ENCODE results near the gene RALGAPA2.

Gene RALGAPA2

DNA sequence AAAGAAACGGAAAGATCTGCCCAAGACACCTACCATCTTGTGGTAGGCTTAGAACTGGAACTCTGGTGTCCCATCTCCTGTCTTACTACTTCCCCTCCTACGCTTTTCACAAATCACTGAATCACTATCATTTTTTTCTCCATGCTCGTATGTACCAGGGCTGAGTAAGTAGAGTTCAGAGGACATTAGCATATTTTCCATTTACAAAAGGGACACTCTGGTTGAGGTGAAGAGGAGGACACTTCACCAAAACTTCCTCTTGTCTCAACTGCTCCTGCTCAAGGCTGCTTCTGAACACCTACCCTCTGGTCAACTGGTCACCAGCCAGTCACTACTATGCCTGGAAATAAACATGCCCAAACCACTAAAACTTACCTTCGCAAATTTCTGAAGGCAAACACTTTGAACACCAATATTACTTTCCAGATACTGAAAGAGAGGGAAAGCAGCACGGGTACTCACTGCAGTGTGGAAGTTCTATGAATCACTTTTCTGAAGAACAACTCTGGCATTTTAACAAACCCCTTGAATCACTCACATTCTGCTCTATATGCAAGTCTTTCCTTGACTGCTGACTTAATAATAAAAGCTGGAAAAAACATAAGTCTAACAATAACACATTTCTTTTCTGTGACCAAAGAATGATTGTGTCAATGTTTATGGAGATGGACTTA is 221.2 kb downstream of the RALGAPA2 start:
- H3K36me3 ChIP-seq (ENCODE audit: control insufficient read depth, insufficient read depth, low read length): no peaks in the 10 kb centered on the region
- no peak for DNase-seq (ENCODE audit: low read depth, low spot score)
- no peaks in the 10 kb centered on the region for H3K27me3 ChIP-seq (ENCODE audit: control insufficient read depth, insufficient read depth, low read length)
- no CpG with 5 or more reads among the region's 5 CpGs for WGBS (ENCODE audit: insufficient coverage, insufficient read length)
- no peaks in the 10 kb centered on the region for H3K9me3 ChIP-seq (ENCODE audit: control insufficient read depth, insufficient read depth, low read length)
- H3K27ac ChIP-seq (ENCODE audit: low read length): no peak overlapping the region
- H3K4me1 ChIP-seq (ENCODE audit: control insufficient read depth, insufficient read depth, low read length): peaks cover 5% of the 10 kb centered on the region; the same call in 1 of the 2 replicates
- no peak overlapping the region for H3K4me3 ChIP-seq (ENCODE audit: low read length)

DNA sequence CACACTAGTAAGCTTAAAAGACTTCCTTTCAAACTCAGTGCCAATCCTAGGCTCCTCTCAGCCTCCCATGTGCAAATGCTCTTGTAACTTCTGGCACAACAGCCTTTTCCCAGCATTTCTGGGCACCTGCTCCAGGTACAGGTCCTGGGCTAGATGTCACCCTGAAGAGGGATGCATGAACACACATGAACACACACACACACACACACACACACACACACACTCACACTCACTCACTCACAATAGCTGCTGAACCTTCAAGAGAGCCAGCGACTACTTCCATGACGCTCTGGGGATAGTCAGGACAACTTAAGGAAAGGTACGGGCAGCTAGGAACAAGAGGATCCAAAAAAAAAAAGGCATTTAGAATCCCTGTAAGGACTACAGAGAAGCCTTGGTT is 221.8 kb downstream of the RALGAPA2 start:
- Histone ChIP-seq H3K27me3 (ENCODE audit: control insufficient read depth, insufficient read depth, low read length) (no peaks in the 10 kb centered on the region), H3K4me3 (ENCODE audit: low read length) (no peak overlapping the region), H3K36me3 (ENCODE audit: control insufficient read depth, insufficient read depth, low read length) (no peaks in the 10 kb centered on the region), H3K27ac (ENCODE audit: low read length) (no peak overlapping the region), H3K4me1 (ENCODE audit: control insufficient read depth, insufficient read depth, low read length) (peaks cover 5% of the 10 kb centered on the region; the same call in 1 of the 2 replicates), H3K9me3 (ENCODE audit: control insufficient read depth, insufficient read depth, low read length) (no peaks in the 10 kb centered on the region)
- WGBS (ENCODE audit: insufficient coverage, insufficient read length): no CpG with 5 or more reads among the region's 3 CpGs
- DNase-seq (ENCODE audit: low read depth, low spot score): no peak

DNA sequence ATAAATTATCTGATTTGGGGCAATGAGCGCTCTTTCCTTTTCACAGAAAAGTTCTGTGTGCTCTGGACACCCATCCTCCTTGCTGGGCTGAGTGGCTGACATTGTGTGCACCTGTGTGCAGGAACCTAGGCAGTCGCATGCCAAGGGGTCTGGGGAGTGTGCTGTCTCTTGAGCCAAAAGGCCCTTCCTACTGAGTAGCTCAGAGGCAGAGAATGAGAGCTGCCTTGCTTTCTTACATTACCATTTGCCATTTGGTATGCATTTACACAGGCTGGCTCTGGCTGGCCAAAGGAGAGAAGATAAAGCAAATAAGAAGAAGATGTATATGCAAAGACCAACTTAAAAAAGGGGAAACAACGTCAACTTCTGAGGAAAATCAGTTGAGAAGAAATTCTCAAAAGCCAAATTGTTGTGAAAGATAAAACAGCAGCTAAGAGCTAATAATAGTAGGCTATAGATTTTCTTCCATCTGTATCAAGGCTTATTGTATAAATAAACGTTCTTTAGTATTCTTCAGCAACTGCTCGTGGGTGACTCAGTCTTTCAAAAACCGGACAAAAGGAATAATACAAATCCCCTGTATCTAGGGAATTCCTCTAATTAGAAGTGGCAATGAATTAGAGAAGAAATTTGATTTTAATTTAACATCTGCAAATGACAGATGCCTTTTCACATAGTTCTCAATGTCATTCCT is 222.6 kb downstream of the RALGAPA2 start:
- peaks cover 5% of the 10 kb centered on the region; the same call in 1 of the 2 replicates for H3K4me1 ChIP-seq (ENCODE audit: control insufficient read depth, insufficient read depth, low read length)
- no peak overlapping the region for H3K4me3 ChIP-seq (ENCODE audit: low read length)
- no peak for DNase-seq (ENCODE audit: low read depth, low spot score)
- H3K36me3 ChIP-seq (ENCODE audit: control insufficient read depth, insufficient read depth, low read length): no peaks in the 10 kb centered on the region
- no peak overlapping the region for H3K27ac ChIP-seq (ENCODE audit: low read length)
- no peaks in the 10 kb centered on the region for H3K27me3 ChIP-seq (ENCODE audit: control insufficient read depth, insufficient read depth, low read length)
- no peaks in the 10 kb centered on the region for H3K9me3 ChIP-seq (ENCODE audit: control insufficient read depth, insufficient read depth, low read length)
- WGBS (ENCODE audit: insufficient coverage, insufficient read length): no CpG with 5 or more reads among the region's 6 CpGs

DNA sequence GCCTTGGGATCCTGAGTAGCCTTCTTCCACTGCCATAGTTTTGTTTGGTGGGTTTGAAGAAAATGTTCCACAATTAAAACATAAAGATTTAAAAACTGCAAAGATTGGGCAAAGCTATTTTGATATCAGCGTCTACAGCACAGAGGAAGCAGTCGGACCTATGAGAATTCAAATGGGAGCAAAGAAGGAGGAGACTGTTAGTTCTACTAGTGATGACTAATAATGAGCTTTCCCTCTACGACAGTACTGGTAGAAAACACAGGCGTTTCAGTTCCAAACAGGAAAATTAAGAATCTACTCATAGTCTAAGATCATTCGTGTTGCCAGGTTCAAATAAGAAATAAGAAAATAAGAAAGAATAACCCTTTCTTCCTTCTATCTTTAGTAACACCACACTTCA is 223.4 kb downstream of the RALGAPA2 start:
- Histone ChIP-seq H3K36me3 (ENCODE audit: control insufficient read depth, insufficient read depth, low read length) (no peaks in the 10 kb centered on the region), H3K27ac (ENCODE audit: low read length) (no peak overlapping the region), H3K9me3 (ENCODE audit: control insufficient read depth, insufficient read depth, low read length) (no peaks in the 10 kb centered on the region), H3K27me3 (ENCODE audit: control insufficient read depth, insufficient read depth, low read length) (no peaks in the 10 kb centered on the region), H3K4me3 (ENCODE audit: low read length) (no peak overlapping the region), H3K4me1 (ENCODE audit: control insufficient read depth, insufficient read depth, low read length) (peaks cover 3% of the 10 kb centered on the region; the same call in 1 of the 2 replicates)
- DNase-seq (ENCODE audit: low read depth, low spot score): no peak
- no CpG with 5 or more reads among the region's 5 CpGs for WGBS (ENCODE audit: insufficient coverage, insufficient read length)

DNA sequence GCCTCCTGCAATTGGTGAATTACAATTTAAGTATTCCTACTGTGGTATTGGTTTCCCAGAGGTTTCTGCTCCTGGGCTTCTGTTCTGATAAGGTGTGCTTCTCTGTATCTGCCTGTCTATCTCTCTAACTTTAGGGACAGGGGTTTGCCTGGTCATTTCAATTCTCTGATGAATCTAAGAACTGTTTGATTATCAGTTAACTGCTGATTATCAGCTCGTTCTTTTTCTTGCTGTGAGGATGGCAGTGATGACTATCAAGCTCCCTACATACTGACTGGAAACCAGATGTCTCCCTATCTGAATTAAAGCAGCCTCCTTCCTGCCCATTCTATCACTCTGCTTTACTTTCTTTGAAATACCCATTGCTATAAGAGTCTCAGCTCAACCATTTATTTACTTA is 224.1 kb downstream of the RALGAPA2 start:
- H3K36me3 ChIP-seq (ENCODE audit: control insufficient read depth, insufficient read depth, low read length): no peaks in the 10 kb centered on the region
- H3K27ac ChIP-seq (ENCODE audit: low read length): no peak overlapping the region
- no CpG with 5 or more reads among the region's 1 CpG for WGBS (ENCODE audit: insufficient coverage, insufficient read length)
- no peak overlapping the region for H3K4me3 ChIP-seq (ENCODE audit: low read length)
- peaks cover 3% of the 10 kb centered on the region; the same call in 1 of the 2 replicates for H3K4me1 ChIP-seq (ENCODE audit: control insufficient read depth, insufficient read depth, low read length)
- no peaks in the 10 kb centered on the region for H3K27me3 ChIP-seq (ENCODE audit: control insufficient read depth, insufficient read depth, low read length)
- DNase-seq (ENCODE audit: low read depth, low spot score): no peak
- H3K9me3 ChIP-seq (ENCODE audit: control insufficient read depth, insufficient read depth, low read length): no peaks in the 10 kb centered on the region

DNA sequence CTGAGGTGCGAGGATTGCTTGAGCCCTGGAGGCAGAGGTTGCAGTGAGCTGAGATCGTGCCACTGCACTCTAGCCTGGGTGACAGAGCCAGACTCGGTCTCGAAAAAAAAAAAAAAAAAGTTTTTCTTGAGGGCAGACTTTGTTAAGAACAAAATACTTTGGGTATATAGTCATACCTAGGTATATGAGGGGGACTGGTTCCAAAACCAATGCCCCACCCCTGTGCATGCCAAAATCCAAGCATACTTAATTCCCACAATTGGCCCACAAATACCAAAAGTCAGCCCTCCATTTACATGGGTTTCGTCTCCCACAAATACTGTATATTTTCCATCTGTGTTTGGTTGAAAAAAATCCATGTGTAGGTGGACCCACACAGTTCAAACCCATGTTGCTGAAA is 224.6 kb downstream of the RALGAPA2 start:
- Histone ChIP-seq H3K4me1 (ENCODE audit: control insufficient read depth, insufficient read depth, low read length) (peaks cover 3% of the 10 kb centered on the region; the same call in 1 of the 2 replicates), H3K27ac (ENCODE audit: low read length) (no peak overlapping the region), H3K4me3 (ENCODE audit: low read length) (no peak overlapping the region), H3K36me3 (ENCODE audit: control insufficient read depth, insufficient read depth, low read length) (no peaks in the 10 kb centered on the region), H3K9me3 (ENCODE audit: control insufficient read depth, insufficient read depth, low read length) (no peaks in the 10 kb centered on the region), H3K27me3 (ENCODE audit: control insufficient read depth, insufficient read depth, low read length) (no peaks in the 10 kb centered on the region)
- no peak for DNase-seq (ENCODE audit: low read depth, low spot score)
- WGBS (ENCODE audit: insufficient coverage, insufficient read length): no CpG with 5 or more reads among the region's 5 CpGs

DNA sequence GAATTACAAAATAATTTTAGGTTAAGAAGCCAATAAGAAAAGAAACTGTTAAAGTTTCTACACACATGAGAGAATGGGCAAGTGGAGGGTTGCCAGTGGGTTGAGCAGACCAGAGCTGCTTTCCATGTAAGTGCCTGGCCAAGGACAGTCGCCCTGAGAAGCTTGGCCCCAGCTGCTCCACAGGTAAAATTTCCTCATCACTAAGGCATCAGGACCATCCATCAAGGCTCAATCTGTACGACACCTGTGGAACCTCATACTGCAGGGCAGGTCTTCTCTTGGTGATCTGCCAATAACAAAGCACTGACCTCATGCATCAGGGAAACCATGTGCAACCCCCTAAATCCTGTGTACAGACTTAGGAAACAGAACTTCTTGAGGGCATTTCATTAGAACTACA is 229.1 kb downstream of the RALGAPA2 start:
- no peaks in the 10 kb centered on the region for H3K4me1 ChIP-seq (ENCODE audit: control insufficient read depth, insufficient read depth, low read length)
- H3K27me3 ChIP-seq (ENCODE audit: control insufficient read depth, insufficient read depth, low read length): no peaks in the 10 kb centered on the region
- no CpG with 5 or more reads among the region's 2 CpGs for WGBS (ENCODE audit: insufficient coverage, insufficient read length)
- no peak overlapping the region for H3K27ac ChIP-seq (ENCODE audit: low read length)
- no peaks in the 10 kb centered on the region for H3K9me3 ChIP-seq (ENCODE audit: control insufficient read depth, insufficient read depth, low read length)
- no peak overlapping the region for H3K4me3 ChIP-seq (ENCODE audit: low read length)
- no peaks in the 10 kb centered on the region for H3K36me3 ChIP-seq (ENCODE audit: control insufficient read depth, insufficient read depth, low read length)
- no peak for DNase-seq (ENCODE audit: low read depth, low spot score)

DNA sequence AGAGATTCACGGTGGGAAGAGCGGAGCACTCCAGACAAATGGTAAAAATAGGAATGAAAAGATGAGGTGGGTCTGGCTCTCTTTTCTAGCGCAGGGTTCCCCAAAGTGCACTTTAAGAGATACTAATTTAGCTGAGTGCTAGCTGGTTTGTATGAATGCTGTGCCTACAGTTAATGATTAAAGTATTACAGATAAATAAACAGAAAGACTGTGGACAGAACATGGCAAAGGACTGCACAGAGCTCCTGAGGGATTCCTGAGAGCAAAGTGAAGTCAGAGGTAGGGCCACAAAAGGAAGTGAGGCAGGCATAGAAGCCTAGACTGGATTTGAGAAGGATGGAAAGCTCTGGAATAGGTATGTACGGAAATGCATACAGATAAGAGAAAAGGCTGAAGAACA is 230.0 kb downstream of the RALGAPA2 start:
- no peaks in the 10 kb centered on the region for H3K4me1 ChIP-seq (ENCODE audit: control insufficient read depth, insufficient read depth, low read length)
- H3K4me3 ChIP-seq (ENCODE audit: low read length): no peak overlapping the region
- H3K9me3 ChIP-seq (ENCODE audit: control insufficient read depth, insufficient read depth, low read length): no peaks in the 10 kb centered on the region
- H3K27me3 ChIP-seq (ENCODE audit: control insufficient read depth, insufficient read depth, low read length): no peaks in the 10 kb centered on the region
- no CpG with 5 or more reads among the region's 4 CpGs for WGBS (ENCODE audit: insufficient coverage, insufficient read length)
- no peak overlapping the region for H3K27ac ChIP-seq (ENCODE audit: low read length)
- DNase-seq (ENCODE audit: low read depth, low spot score): no peak
- H3K36me3 ChIP-seq (ENCODE audit: control insufficient read depth, insufficient read depth, low read length): no peaks in the 10 kb centered on the region

DNA sequence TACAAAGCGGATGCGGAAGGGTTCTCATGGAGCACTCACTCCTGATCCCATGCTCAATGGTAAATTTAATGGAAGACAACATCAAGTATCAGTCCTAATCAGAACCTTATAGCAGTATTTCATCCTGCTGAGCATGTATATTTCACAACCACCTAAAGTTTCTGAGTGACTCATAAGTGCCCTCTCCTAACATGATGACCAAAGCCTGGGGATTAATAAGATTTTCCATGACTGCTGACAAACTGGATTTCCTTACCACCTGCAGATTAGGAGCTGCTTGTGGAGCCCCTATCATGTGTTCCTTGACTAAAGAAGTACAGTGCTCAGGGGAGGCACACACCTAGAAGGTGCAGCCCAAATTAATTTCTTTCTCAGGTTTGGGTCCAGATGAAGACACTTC is 231.8 kb downstream of the RALGAPA2 start:
- Histone ChIP-seq H3K9me3 (ENCODE audit: control insufficient read depth, insufficient read depth, low read length) (no peaks in the 10 kb centered on the region), H3K36me3 (ENCODE audit: control insufficient read depth, insufficient read depth, low read length) (no peaks in the 10 kb centered on the region), H3K27ac (ENCODE audit: low read length) (no peak overlapping the region), H3K4me3 (ENCODE audit: low read length) (no peak overlapping the region), H3K4me1 (ENCODE audit: control insufficient read depth, insufficient read depth, low read length) (no peaks in the 10 kb centered on the region), H3K27me3 (ENCODE audit: control insufficient read depth, insufficient read depth, low read length) (no peaks in the 10 kb centered on the region)
- no CpG with 5 or more reads among the region's 2 CpGs for WGBS (ENCODE audit: insufficient coverage, insufficient read length)
- DNase-seq (ENCODE audit: low read depth, low spot score): no peak

DNA sequence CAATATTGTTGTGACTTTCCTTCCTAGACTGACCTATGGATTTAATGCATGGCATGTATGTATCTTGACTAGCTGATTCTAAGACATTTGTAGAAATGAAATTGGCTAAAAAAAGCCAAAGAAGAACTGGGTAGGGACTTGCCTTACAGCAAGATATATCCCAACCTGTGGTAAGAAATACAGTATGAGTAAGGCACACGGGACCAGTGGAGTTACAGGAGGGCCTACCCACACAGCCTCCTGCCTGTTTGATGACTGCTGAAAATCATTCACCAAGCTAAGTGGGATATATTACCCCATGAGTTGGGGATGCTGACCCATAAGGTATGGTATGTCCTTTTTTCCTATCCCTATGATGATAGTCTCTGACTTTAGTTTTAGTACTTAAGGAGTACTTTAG is 232.3 kb downstream of the RALGAPA2 start:
- no peaks in the 10 kb centered on the region for H3K36me3 ChIP-seq (ENCODE audit: control insufficient read depth, insufficient read depth, low read length)
- no peaks in the 10 kb centered on the region for H3K27me3 ChIP-seq (ENCODE audit: control insufficient read depth, insufficient read depth, low read length)
- H3K9me3 ChIP-seq (ENCODE audit: control insufficient read depth, insufficient read depth, low read length): no peaks in the 10 kb centered on the region
- H3K27ac ChIP-seq (ENCODE audit: low read length): no peak overlapping the region
- no CpG with 5 or more reads among the region's 1 CpG for WGBS (ENCODE audit: insufficient coverage, insufficient read length)
- DNase-seq (ENCODE audit: low read depth, low spot score): no peak
- no peaks in the 10 kb centered on the region for H3K4me1 ChIP-seq (ENCODE audit: control insufficient read depth, insufficient read depth, low read length)
- H3K4me3 ChIP-seq (ENCODE audit: low read length): no peak overlapping the region
